DMS 273 (cell line): ENCODE measurements around the gene HSPB9.

Source experiments
- DNase-seq: peaks from one replicate; lab custom pipeline; 2025; ENCODE audit not compliant: unreplicated experiment; lab: John Stamatoyannopoulos, UW

The HSPB9 gene, protein sequence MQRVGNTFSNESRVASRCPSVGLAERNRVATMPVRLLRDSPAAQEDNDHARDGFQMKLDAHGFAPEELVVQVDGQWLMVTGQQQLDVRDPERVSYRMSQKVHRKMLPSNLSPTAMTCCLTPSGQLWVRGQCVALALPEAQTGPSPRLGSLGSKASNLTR

DNA sequence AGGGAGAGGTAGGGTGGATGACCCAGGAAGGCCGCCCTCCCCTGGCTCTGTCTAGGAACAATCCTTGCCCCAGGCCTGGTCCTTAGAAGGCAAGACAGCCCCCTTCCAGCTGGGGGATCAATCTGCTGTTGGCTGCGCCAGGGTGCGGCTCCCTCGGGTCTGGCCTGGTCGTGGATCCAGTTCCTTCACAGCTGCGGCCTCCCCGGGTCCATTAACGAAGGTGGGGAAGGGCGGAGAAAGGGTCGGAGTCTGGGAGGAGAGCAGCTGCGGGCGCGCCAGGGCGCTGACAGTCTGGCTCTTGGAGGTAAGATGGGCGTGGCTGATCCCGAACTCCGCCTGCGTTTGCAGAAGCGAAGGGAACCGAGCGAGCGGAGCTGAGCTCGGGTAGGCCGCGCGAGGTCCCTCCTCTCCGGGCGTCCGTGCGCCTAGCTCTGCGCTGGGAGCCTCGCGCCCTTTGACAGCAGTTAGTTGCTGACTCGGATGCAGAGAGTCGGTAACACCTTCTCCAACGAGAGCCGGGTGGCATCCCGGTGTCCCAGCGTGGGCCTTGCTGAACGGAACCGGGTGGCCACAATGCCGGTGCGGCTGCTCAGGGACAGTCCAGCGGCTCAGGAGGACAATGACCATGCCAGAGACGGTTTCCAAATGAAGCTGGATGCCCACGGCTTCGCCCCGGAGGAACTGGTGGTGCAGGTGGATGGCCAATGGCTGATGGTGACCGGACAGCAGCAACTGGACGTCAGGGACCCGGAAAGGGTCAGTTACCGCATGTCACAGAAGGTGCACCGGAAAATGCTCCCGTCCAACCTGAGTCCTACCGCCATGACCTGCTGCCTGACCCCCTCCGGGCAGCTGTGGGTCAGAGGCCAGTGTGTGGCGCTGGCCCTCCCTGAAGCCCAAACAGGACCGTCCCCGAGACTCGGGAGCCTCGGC, at the start of gene HSPB9:
Gene HSPB9, plus strand, starts transcription at position 434 of the 933 bp plus-strand sequence. Its CDS starts 47 bp downstream, at position 481.
- no peak for DNase-seq

DNA sequence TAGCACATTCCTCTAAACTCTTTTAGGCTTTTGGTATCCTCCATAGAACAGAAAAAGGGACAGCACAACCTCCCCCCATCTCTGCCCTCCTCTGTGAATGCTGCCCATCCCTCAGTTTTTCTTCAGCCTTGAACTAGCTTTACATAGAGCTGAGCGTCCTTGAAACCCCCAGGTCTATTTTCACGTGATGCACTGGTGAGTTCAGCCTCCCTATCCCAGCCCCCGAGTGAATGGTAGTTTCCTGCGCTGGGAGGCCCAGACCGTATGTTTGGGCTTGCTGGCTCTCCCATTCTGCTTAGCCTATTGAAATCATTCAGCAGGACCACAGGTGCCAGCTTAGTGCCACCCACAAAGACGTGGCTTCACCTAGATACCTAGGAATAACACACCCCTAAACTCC, 46.8 kb upstream of the HSPB9 start:
- DNase-seq, result no peak

DNA sequence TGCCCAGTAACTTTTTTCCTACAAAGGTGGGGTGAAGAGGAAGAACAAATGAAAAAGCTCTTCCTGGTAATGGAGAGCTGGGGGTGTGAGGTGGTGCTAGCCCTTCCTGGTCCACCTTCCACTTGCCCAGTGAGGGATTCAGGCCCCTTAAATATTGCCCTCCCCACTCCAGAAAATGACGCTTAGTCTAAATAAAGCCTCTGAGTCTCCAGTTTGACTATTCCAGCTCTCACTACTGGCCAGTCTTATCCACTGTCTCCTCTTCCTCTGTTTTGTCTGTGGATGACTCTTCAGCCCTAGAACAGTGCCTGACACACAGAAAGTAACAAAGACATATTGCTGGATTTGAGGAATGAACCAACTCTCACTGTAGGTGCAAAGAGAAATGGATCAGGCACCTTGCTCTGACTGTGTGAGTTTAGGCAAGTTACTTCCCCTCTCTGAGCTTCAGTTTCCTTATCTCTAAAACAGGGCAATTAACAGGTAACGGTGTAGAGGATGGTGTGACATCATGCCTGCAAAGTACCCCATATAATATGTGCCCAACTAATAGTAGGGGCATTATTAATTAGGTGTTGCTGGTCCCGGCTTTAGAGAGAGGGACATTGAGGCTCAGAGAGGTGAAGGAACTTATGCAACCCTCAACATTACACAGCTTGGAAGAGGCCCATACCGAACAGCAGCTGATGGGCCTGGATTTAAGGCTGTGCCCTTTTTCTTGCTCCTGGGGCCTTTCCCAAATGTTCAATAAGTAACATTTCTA, 45.6 kb upstream of the HSPB9 start:
- DNase-seq, result no peak

DNA sequence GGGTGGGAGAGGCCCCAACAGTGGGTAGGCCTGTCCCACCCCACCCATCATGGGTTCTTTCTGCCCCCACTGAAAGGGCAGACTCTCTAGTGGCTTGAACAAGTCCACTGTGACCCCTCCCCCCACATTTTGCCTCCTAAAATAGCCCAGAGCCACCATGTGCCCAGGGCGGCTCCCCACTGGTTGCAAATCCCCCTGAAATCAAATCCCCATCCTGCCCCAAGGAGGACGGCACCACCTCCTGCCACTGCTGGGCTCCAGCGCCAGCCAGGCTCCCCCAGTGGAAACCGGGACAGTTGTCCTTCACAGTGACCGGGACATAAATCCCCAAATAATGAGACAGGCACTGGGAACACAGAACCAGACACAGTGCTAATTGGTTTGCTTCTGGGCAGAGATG, 44.8 kb upstream of the HSPB9 start:
- DNase-seq, result no peak

DNA sequence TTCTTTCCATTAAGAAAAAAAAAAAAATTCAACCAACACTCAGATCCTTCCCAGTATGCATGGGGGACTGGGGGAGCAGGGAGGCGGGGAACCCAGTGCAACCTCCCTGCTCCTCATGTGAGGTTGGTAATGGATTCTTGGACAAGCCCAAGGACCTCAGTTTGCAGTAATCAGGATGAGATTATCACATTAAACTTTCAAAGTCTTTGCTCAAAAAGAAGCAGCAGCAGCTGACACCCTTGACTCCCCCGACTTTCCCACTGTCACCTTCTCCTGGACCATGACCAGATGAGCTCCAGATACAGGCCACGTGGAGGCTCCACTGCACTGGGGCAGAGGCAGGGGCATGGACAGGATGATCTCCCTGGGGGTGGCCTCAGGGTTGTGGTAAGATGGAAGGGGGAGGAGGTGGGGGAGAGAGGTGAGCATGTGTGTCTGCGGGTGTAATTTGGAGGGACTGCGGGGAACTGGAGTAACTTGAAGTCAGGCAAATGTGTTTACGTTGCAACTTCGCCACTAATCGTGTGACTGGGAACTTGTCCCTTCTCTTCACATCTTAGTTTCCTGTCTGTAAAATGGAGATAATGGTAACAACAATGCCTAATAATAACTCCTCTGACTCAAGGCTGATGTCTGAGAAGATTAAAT, 44.1 kb upstream of the HSPB9 start:
- no peak for DNase-seq

DNA sequence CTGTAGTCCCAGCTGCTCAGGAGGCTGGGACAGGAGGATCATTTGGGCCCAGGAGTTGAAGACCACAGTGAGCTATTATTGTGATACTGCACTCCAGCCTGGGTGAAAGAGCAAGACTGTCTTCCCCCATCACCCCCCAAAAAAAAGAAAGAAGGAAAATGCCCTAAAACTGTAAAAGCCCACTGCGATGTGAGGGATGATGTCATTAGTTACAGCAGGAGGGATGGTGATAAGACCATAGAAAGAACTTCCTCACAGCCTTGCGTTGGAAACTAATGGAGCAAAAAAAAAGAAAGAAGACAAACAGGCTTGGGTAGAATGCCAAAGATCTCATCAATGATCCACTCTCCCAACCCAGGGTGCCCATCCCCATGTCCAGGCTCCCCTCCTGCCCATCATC, 43.1 kb upstream of the HSPB9 start:
- no peak for DNase-seq

DNA sequence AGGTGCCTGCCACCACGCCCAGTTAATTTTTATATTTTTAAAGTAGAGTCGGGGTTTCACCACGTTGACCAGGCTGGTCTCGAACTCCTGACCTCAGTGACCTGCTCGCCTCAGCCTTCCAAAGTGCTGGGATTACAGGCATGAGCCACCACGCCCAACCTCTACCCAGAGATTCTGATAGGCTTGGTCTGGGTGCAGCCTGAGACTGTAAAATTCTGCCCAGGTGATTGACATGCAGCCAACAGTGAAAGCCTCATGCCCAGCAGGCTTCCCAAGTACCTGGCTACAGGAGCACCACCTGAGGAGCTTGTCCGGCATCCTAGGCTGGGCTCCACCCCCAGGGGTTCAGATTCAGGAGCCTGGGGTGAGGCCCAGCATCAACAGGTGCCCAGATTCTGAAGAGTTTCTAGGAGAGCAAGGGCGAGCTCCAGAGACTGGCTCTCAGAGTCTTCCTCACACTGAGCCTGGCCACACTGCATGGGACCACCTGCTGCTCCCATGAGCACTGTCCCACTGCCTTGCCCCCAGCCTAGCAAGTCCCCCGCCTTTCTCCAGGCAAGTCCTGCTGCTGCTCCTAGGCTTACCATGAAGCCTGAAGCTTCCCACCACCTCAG, 41.0 kb upstream of the HSPB9 start:
- DNase-seq, result no peak

DNA sequence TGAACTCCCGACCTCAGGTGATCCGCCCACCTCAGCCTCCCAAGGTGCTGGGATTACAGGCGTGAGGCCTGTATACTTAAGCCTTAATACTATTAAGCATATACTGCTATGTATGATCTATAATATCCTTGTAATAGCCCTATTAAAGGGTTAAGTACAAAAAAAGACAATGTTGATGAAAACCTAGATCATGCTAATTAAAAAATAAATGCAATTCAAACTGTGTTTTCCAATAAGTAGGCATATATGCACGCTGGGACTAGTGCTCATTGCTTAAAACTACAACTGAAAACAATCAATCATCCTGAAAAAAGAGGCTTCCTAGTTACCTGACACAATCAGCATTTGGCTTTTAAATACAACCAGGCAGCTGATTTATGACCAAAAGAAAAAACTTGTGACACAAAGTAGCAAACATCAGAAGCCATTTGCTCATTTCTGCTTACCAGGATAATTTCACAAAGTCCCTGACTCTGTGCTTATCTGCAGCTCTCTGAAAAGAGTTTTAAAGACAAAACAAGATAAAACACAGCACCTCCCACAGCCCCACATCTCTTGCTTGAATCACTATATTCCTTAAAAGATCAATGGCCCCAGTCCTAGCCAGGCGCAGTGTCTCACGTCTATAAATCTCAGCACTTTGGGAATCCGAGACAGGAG, 35.4 kb upstream of the HSPB9 start:
- no peak for DNase-seq

DNA sequence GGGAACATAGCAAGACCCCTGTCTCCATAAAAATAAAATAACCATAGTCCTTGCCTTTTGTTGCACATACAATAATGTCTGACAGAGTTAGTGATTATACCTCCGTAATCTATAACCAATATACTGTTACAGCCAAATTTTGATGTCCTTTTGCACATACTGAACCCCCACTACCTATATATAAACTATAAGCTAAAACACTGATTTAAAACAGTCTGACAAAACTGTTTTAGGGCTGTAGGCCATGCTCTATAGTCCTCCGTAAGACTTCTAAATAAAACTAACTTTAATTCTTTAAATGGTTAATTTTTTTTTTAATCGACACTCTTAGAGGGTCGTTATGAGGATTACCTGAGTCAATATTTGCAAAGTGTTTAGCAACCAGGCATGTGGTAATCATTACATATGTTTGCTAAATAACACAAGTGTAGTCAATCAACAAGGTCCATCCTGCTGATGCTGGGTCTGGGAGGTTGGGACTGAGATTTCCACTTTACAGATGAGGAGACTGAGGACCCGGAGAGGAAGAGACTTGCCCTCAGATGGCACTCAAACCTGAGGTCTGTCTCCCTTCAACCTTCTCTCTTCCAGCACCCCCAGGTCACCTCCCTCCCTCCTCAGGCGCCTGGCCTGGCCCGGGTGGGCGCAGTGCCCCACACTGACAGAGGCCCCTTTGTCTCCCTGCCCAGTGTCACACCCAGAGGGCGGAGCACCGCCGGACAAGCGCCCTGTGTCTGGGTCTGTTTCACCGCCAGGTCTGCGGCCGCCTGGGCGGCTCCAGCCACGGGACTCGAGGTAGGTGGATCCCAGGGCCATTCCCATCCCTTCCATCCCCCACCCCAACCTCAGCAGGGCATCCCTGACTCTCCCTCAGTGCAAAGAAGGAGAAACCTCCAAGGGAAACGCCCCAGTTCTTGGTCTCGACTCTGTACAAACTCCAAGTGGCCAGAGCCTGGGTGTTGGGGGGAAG, 34.6 kb upstream of the HSPB9 start:
- DNase-seq, result no peak

DNA sequence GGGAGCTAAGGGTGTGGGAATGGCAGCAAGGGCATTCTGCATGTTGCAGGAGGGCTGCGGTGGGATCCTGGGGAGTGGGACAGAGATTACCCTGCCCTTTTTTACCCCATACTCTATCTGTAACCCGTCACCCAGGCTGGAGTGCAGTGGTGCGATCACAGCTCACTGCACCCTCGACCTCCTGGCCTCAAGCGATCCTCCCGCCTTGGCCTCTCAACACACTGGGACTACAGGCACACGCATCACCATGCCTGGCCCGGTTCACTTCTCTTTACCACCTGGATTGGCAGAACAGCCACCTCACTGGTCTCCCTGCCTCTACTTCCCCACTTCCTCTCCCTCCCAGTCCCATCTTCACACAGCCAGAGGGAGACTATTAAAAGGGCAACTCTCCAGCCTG, 33.9 kb upstream of the HSPB9 start:
- DNase-seq, result no peak

DNA sequence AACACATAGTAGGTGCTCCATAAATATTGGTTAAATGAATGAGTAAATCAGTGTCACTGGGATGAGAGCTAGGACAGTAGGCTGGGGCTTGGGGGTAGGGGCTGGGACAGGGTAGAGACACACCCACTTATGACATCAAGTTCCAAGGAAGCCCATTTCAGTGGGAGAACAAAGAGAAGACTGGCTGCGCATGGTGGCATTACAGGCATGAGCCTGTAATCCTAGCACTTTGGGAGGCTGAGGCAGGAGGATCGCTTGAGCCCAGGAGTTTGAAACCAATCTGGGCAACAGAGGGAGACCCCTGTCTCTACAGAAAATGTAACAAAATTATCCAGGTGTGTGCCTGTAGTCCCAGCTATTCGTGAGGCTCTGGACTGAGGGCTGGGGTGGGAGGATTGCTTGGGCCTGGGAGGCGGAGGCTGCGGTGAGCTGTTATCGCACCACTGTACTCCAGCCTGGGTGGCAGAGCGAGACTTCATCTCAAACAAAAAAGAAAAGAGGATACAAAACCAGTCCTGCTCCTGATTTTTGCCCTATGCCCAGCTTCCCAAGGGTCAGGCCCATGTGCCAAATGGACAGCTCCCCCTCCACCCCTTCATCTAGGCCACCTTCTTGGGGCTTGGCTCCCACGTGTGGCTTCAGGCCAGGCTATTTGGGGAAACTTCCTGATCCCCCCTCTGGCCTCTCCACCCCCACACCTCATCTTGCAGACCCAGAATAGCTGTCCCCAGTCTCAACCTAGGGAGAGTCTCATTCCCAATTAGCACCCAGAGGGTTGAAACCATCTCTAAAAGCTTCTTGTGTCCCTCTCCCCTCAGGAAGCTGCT, 31.4 kb upstream of the HSPB9 start:
- DNase-seq, result no peak

DNA sequence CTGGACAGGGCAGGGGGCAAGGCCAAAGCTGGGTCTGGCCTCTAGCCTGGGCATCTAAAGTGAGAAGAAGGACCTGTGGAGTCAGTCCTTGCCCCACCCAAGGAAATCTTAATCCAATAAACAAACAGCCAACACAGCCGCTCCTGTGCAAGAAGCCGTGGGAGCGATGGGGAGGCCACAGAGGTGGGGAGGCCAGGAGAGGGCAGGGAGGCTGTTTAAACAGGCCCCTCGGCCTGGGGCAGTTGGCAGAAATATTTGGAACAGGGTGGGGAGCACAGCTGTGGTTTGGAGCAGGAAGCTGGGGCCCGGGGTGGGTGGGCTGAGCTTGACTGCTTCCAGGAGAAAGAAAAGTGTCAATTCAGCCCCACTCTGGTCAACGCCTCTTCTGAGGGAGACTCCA, 29.7 kb upstream of the HSPB9 start:
- DNase-seq, result no peak

DNA sequence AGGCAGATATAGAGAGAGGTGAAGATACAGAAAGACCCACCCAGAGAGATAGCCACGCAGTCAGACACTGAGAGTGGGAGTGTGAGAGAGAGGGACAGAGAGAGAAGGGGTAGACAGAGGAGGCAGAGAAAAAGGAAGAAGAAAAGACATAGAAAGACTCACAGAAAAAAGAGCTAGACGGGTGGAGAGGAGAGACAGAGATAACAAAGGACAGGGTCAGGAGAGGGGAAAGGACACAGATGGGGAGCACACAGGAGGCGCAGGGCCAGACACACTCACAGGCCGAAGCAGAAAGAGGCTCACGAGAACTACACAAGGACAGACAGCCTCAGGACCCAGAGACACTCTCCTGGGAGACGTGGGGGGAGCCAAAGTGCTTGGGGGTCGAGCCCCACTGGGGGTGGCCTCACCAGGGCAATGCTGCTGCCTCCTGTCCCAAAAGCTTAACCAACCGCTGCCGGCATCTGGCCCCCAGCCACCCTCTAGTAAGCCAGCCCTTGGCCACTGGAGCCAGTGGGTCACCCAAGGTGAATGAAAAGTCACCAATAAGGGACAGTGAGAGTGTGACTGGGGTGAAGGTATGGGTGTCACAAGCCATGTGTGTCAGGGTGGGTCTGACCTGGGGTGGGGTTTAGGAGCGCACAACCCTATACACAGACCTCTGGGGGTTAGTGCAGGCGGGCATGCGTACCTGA, 28.1 kb upstream of the HSPB9 start:
- DNase-seq, result no peak

DNA sequence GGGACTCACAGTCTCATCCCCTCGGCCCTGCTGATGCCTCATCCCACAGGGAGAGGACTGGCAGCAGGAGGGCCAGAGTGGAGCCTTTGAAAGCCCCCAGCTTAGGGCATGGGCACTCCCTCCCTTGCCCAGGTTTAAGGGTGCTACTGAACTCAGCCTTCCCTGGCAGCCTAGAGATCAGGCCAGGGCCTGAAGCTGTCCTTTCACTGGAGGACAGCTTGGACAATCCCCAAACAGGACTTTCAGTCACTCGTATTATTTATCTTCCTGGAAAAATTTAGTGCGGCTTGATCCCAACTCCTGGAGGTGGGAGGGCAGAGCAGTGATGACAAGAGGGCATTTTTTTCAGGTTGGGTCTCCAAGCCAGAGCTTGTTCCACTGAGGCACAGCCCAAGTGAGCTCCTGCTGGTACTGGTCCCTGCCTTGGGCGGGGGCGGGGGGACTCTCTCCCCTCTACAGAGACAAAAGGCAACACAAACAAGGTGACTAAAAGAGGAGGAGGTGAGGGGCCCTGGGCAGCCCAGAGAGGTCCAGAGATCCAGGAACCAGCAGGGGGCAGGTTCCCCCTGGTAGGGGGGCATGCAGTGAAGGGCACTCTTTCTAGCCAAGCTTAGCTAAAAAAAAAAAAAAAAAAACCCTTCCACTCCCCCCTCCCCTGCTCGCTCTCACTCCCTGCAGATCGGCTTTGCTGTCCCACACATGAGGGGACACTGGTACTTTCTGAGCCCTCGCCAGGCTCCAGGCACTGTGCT, 26.1 kb upstream of the HSPB9 start:
- DNase-seq, result no peak

DNA sequence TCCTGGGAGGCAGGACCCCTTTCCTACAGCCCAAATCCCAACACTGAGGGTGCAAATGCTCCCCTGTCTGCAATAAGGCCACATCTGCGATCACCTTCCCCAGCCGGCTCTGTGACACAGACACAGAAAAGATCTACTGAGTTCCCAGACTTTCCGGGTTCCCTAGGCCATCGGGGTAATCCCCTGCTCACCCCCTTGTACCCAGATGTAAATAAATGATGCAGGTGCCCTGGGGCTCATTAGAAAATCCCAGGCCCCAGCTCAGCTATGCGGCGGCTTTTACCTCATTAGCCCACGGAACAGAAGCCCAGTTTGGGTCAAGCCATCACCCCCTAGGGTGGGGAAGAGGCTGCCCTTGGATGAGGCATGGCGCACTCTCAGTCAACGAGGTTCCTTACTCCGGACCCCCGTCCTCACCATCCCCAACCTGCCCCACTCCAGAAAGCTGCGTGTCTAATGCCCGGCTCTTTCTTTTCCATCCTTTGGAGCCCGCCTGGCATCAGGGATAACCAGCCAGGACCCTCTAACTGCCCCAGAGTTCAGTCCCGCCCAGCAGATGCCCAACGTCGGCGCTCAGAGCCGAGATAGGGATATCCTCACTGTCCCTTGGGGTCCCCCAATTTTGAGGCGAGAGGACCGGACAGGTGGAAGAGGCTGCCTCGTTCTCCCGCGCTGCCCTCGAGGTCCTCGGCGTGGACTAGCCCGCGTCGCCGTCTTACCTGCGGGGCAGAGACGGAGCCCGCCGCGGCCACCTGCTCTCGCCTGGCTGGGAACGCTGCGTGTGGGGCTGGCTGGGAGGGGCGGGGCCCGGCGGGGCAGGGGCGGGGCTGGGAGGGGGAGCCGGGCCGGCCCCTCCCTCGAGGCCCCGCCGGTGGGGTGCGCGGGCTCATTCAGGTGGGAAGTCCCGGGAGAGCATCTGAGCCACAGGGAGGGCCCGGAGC, 24.6 kb upstream of the HSPB9 start, which contains the start of gene ZNF385C:
Gene ZNF385C, minus strand, starts transcription at position 783 of the 941 bp plus-strand sequence. CDS start 35,417 bp downstream, outside the sequence.
- DNase-seq, result peak; percentile 40
